ENCODE data around the gene AP1S2.

AP1S2 gene

GRCh38 chrX:15869695-15870094 is 15.1 kb upstream of the AP1S2 start:
- no peak for TF ChIP-seq CTCF (IDR thresholded peaks at IDR 0.05; ENCODE audit: low read length, missing control alignments)
- H3K4me3 ChIP-seq (replicated peaks; ENCODE audit: low read depth, low read length), result no peak overlapping the region
- DNase-seq (ENCODE audit: low read depth), result no peak

- TF ChIP-seq CTCF (IDR thresholded peaks at IDR 0.05; ENCODE audit: low read length, missing control alignments), result no peak
- DNase-seq (ENCODE audit: low read depth), result no peak
- H3K4me3 ChIP-seq (replicated peaks; ENCODE audit: low read depth, low read length), result no peak overlapping the region
These were observed 11.5 kb upstream of the AP1S2 start for GRCh38 chrX:15866147-15866546.

GRCh38 chrX:15864629-15865028 is 10.0 kb upstream of the AP1S2 start:
- no peak for DNase-seq (ENCODE audit: low read depth)
- TF ChIP-seq CTCF (IDR thresholded peaks at IDR 0.05; ENCODE audit: low read length, missing control alignments), result no peak
- no peak overlapping the region for H3K4me3 ChIP-seq (replicated peaks; ENCODE audit: low read depth, low read length)

DNA sequence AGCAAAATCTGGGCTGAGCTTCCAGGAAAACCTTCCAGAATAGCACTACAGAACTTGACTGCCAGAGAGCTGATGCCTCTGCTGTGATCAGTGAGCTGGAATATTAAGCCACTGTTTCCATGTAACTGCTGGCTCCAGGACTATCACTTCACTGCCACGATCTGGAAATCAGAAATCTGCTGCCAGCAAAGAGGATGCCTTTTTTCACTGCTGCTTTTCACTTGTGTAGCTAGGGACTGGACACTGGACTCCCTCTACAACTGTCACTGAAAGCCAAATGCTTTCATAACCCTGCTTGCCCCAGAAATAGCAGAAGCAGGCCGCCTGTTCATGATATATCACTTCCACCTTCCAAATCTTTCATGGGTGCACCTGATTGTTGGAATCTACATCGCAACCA is 9.4 kb upstream of the AP1S2 start:
- H3K4me3 ChIP-seq (replicated peaks; ENCODE audit: low read depth, low read length), result no peak overlapping the region
- no peak for DNase-seq (ENCODE audit: low read depth)
- TF ChIP-seq CTCF (IDR thresholded peaks at IDR 0.05; ENCODE audit: low read length, missing control alignments), result no peak

GRCh38 chrX:15860921-15861320 is 6.3 kb upstream of the AP1S2 start:
- DNase-seq (ENCODE audit: low read depth), result no peak
- no peak for TF ChIP-seq CTCF (IDR thresholded peaks at IDR 0.05; ENCODE audit: low read length, missing control alignments)
- H3K4me3 ChIP-seq (replicated peaks; ENCODE audit: low read depth, low read length), result no peak overlapping the region

GRCh38 chrX:15858051-15858450 is 3.4 kb upstream of the AP1S2 start:
- no peak for TF ChIP-seq CTCF (IDR thresholded peaks at IDR 0.05; ENCODE audit: low read length, missing control alignments)
- no peak overlapping the region for H3K4me3 ChIP-seq (replicated peaks; ENCODE audit: low read depth, low read length)
- no peak for DNase-seq (ENCODE audit: low read depth)

- no peak overlapping the region for H3K4me3 ChIP-seq (replicated peaks; ENCODE audit: low read depth, low read length)
- no peak for DNase-seq (ENCODE audit: low read depth)
- TF ChIP-seq CTCF (IDR thresholded peaks at IDR 0.05; ENCODE audit: low read length, missing control alignments), result no peak
These were observed 2.0 kb upstream of the AP1S2 start for GRCh38 chrX:15856636-15857035.

All from fibroblast of pulmonary artery (primary cell).